ENCODE results near the gene ZNF614. TPM values are rescaled to one million over a fixed set of nuclear protein-coding genes. Genes with fewer than 3 reads are reported as not detected.
"Not testable (repeated sequence)": the region's sequence is repeated elsewhere in the genome, so short reads cannot be mapped to it uniquely, and the experiment has no call there.

Gene ZNF614
- total RNA-seq (8.6 TPM), polyA plus RNA-seq (5.7 TPM)
- long read RNA-seq, donor 1: 0 reads
- long read RNA-seq, donor 2, full-length matches to known transcripts: 3 of 3 reads
- long read RNA-seq, donor 2, partial matches to known transcripts: 0 of 3 reads
- long read RNA-seq, donor 2, other reads (novel, unspliced or antisense): 0 of 3 reads
- long read RNA-seq, donor 3, full-length matches to known transcripts: 5 of 5 reads
- long read RNA-seq, donor 3, partial matches to known transcripts: 0 of 5 reads
- long read RNA-seq, donor 3, other reads (novel, unspliced or antisense): 0 of 5 reads
- long read RNA-seq, donor 4, full-length matches to known transcripts: 3 of 3 reads
- long read RNA-seq, donor 4, partial matches to known transcripts: 0 of 3 reads
- long read RNA-seq, donor 4, other reads (novel, unspliced or antisense): 0 of 3 reads
- long read RNA-seq, donor 5, full-length matches to known transcripts: 5 of 5 reads
- long read RNA-seq, donor 5, partial matches to known transcripts: 0 of 5 reads
- long read RNA-seq, donor 5, other reads (novel, unspliced or antisense): 0 of 5 reads
- long read RNA-seq, donor 6, full-length matches to known transcripts: 4 of 4 reads
- long read RNA-seq, donor 6, partial matches to known transcripts: 0 of 4 reads
- long read RNA-seq, donor 6, other reads (novel, unspliced or antisense): 0 of 4 reads
- long read RNA-seq, donor 7: 0 reads
- long read RNA-seq, donor 8: 0 reads
- long read RNA-seq, donor 9, partial matches to known transcripts: 0 of 1 reads
- long read RNA-seq, donor 9, other reads (novel, unspliced or antisense): 0 of 1 reads
- long read RNA-seq, donor 10, full-length matches to known transcripts: 3 of 3 reads
- long read RNA-seq, donor 10, partial matches to known transcripts: 0 of 3 reads
- long read RNA-seq, donor 10, other reads (novel, unspliced or antisense): 0 of 3 reads

DNA sequence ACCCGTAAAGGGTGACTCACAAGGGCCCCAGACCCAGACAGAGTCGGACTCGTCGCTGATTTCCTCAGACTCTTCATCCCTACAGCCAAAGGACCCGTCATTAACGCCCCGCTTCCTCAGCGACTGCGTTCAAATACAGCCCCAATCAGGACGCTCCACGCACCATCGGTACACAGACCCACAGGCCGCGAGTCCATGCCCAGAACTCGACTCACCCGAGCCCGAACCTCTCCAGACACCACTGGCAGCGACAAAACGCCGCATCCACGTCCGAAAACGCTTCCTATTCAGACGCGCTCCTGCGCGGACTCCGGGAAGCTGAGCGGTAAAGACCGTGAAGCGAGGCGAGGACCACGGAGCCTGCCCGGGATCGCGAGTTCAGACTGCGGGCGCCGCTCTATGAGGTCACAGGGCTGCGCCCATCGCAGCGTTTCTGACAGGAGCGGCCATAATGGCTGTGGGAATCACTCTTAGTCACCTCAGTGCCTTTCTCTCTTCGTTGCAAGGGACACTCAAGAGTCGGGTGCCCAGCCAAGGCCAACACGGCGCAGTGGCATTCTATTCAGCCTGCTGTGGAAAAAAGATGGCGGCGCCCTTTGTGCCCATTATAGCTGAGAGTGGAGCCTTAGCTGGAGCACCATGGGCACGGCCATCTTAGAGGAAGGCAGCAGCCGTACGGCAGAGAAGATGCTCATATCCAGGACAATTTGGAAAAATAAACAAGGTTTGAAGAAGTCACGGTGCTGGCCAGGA is at the start of gene ZNF614:
Gene ZNF614, minus strand, starts transcription at position 353 of the 753 bp plus-strand sequence. CDS start 2,634 bp downstream, outside the sequence.
- DNase-seq (ENCODE audit: low read depth in 6 of 9, low spot score in 9 of 9): peak; percentile 71 to 92 (median 80)
- H3K4me1 ChIP-seq (ENCODE audit: control insufficient read depth in 2 of 2, insufficient read depth in 2 of 2, low read length in 2 of 2): peaks cover 0 to 5% of the 10 kb centered on the region in 2 donors
- peak within 1 kb of the TSS; percentile 91 to 95 for H3K27ac ChIP-seq (ENCODE audit: low read depth in 1 of 2, low read length in 1 of 2)
- under 1% methylated on average over 53 of the region's 53 CpGs for WGBS
- peaks cover 13 to 28% of the 10 kb centered on the region in 2 donors for H3K36me3 ChIP-seq (ENCODE audit: control insufficient read depth in 2 of 2, insufficient read depth in 2 of 2, low read length in 1 of 2)
- peak within 1 kb of the TSS; percentile 95 for H3K4me3 ChIP-seq (ENCODE audit: low read length in 2 of 2)
- H3K27me3 ChIP-seq (ENCODE audit: control insufficient read depth in 2 of 2, insufficient read depth in 1 of 2, low read length in 1 of 2): no peaks in the 10 kb centered on the region
- H3K9me3 ChIP-seq (ENCODE audit: control insufficient read depth in 2 of 2, insufficient read depth in 1 of 2, low read length in 1 of 2): peaks cover 10 to 19% of the 10 kb centered on the region in 2 donors

DNA sequence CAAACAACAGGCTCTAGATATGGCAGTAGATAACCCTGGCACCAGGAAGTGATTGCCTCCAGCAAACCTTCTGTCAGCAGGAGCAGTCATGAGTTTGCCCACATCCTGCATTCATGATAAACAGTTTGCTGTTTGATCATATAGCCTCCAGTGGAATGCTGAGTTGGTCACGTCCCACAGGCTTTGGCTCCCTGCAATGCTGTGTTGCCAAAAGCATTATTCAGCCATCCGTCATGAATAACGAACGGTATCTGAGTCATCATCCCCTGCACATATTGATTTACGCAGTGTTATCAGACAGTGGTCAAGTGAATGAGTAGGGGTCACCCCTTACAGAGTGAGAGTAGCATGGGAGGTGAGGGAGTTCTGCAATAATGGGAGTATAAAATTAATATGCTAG is 42.3 kb upstream of the ZNF614 start:
- H3K27ac ChIP-seq (ENCODE audit: low read depth in 1 of 2, low read length in 1 of 2): no peak overlapping the region
- H3K27me3 ChIP-seq (ENCODE audit: control insufficient read depth in 2 of 2, insufficient read depth in 1 of 2, low read length in 1 of 2): no peaks in the 10 kb centered on the region
- peaks cover 20 to 36% of the 10 kb centered on the region in 2 donors for H3K36me3 ChIP-seq (ENCODE audit: control insufficient read depth in 2 of 2, insufficient read depth in 2 of 2, low read length in 1 of 2)
- no peak overlapping the region for H3K4me3 ChIP-seq (ENCODE audit: low read length in 2 of 2)
- H3K9me3 ChIP-seq (ENCODE audit: control insufficient read depth in 2 of 2, insufficient read depth in 1 of 2, low read length in 1 of 2): peaks cover 19% of the 10 kb centered on the region in 2 donors
- H3K4me1 ChIP-seq (ENCODE audit: control insufficient read depth in 2 of 2, insufficient read depth in 2 of 2, low read length in 2 of 2): no peaks in the 10 kb centered on the region
- 97% methylated on average over 5 of the region's 5 CpGs for WGBS
- no peak for DNase-seq (ENCODE audit: low read depth in 6 of 9, low spot score in 9 of 9)

DNA sequence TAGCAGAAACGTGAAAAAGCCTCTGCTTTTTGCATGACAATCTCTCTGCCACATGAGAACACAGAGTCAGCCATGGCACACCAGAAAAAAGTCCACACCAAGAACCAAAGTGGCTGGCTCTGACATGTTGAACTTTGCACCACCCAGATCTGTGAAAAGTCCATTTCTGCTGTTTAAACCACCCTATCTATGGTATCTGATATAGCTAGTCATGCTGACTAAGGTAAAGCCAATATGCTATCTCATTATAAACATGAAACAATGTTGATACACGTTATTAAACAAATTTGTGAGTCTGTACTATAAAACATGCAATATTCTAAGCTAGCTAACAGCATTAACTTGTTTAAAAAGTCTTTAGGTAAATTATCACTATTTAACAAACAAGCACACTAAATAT is 41.5 kb upstream of the ZNF614 start:
- WGBS: 97% methylated on average over 2 of the region's 2 CpGs
- peaks cover 18 to 24% of the 10 kb centered on the region in 2 donors for H3K9me3 ChIP-seq (ENCODE audit: control insufficient read depth in 2 of 2, insufficient read depth in 1 of 2, low read length in 1 of 2)

DNA sequence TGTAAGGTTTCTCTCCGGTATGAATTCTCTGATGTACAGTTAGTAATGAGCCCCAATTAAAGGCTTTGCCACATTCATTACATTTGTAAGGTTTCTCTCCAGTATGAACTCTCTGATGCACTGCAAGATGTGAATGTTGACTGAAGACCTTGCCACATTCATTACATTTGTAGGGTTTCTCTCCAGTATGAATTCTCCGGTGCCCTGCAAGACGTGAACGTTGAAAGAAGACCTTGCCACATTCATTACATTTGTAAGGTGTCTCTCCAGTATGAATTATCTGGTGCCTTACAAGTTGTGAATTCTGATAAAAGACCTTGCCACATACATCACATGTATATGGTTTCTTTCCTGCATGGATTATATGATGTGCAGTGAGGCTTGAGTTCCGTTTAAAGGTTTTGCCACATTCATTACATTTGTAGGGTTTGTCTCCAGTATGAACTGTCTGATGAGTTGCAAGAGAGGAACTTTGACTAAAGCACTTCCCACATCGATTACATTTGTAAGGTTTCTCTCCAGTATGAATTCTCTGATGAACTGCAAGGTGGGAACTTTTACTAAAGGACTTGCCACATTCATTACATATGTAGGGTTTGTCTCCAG is 38.2 kb upstream of the ZNF614 start:
- Histone ChIP-seq H3K27ac (ENCODE audit: low read depth in 1 of 2, low read length in 1 of 2) (no peak overlapping the region), H3K4me3 (ENCODE audit: low read length in 2 of 2) (no peak overlapping the region), H3K36me3 (ENCODE audit: control insufficient read depth in 2 of 2, insufficient read depth in 2 of 2, low read length in 1 of 2) (peaks cover 14 to 33% of the 10 kb centered on the region in 2 donors), H3K4me1 (ENCODE audit: control insufficient read depth in 2 of 2, insufficient read depth in 2 of 2, low read length in 2 of 2) (no peaks in the 10 kb centered on the region), H3K9me3 (ENCODE audit: control insufficient read depth in 2 of 2, insufficient read depth in 1 of 2, low read length in 1 of 2) (peaks cover 20 to 38% of the 10 kb centered on the region in 2 donors), H3K27me3 (ENCODE audit: control insufficient read depth in 2 of 2, insufficient read depth in 1 of 2, low read length in 1 of 2) (no peaks in the 10 kb centered on the region)
- DNase-seq (ENCODE audit: low read depth in 6 of 9, low spot score in 9 of 9): no peak
- 98% methylated on average over 6 of the region's 6 CpGs for WGBS

More for the DNA sequence above, 41.5 kb upstream of the ZNF614 start:
- Histone ChIP-seq H3K4me3 (ENCODE audit: low read length in 2 of 2) (no peak overlapping the region), H3K27me3 (ENCODE audit: control insufficient read depth in 2 of 2, insufficient read depth in 1 of 2, low read length in 1 of 2) (no peaks in the 10 kb centered on the region), H3K4me1 (ENCODE audit: control insufficient read depth in 2 of 2, insufficient read depth in 2 of 2, low read length in 2 of 2) (no peaks in the 10 kb centered on the region), H3K27ac (ENCODE audit: low read depth in 1 of 2, low read length in 1 of 2) (no peak overlapping the region), H3K36me3 (ENCODE audit: control insufficient read depth in 2 of 2, insufficient read depth in 2 of 2, low read length in 1 of 2) (peaks cover 15 to 33% of the 10 kb centered on the region in 2 donors)
- no peak for DNase-seq (ENCODE audit: low read depth in 6 of 9, low spot score in 9 of 9)

DNA sequence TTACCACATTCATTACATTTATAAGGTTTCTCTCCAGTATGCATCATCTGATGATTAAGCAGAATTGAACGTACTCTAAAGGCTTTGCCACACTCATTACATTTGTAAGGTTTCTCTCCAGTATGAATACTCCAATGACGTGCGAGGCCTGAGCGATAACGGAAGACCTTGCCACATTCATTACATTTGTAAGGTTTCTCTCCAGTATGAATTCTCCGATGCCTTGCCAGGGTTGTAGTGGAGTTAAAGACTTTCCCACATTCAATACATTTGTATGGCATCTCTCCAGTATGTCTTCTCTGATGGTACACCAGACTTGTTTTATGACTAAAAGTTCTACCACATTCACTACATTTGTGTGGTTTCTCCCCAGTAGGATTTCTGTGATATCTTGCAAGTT is 37.2 kb upstream of the ZNF614 start:
- WGBS: 99% methylated on average over 6 of the region's 6 CpGs
- Histone ChIP-seq H3K4me3 (ENCODE audit: low read length in 2 of 2) (no peak overlapping the region), H3K4me1 (ENCODE audit: control insufficient read depth in 2 of 2, insufficient read depth in 2 of 2, low read length in 2 of 2) (no peaks in the 10 kb centered on the region), H3K27me3 (ENCODE audit: control insufficient read depth in 2 of 2, insufficient read depth in 1 of 2, low read length in 1 of 2) (no peaks in the 10 kb centered on the region), H3K9me3 (ENCODE audit: control insufficient read depth in 2 of 2, insufficient read depth in 1 of 2, low read length in 1 of 2) (peaks cover 16 to 41% of the 10 kb centered on the region in 2 donors), H3K36me3 (ENCODE audit: control insufficient read depth in 2 of 2, insufficient read depth in 2 of 2, low read length in 1 of 2) (peaks cover 14 to 28% of the 10 kb centered on the region in 2 donors), H3K27ac (ENCODE audit: low read depth in 1 of 2, low read length in 1 of 2) (no peak overlapping the region)
- DNase-seq (ENCODE audit: low read depth in 6 of 9, low spot score in 9 of 9): no peak

DNA sequence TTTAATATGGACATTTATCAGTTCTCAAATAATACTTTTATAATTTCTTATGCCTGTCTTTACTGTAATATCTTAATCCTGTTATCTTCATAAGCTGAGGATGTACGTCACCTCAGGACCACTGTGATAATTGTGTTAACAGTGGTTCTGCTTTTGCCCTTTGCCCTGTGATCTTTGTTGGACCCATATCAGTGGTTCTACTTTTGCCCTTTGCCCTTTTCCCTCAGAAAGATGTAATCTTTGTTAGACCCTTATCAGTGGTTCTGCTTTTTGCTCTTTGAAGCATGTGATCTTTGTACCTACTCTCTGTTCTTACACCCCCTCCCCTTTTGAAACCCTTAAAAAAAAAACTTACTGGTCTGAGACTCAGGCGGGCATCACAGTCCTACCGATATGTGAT is 28.3 kb upstream of the ZNF614 start:
- not testable (repeated sequence) for H3K27me3 ChIP-seq (ENCODE audit: control insufficient read depth in 2 of 2, insufficient read depth in 1 of 2, low read length in 1 of 2); H3K4me3 ChIP-seq (ENCODE audit: low read length in 2 of 2); H3K27ac ChIP-seq (ENCODE audit: low read depth in 1 of 2, low read length in 1 of 2); H3K36me3 ChIP-seq (ENCODE audit: control insufficient read depth in 2 of 2, insufficient read depth in 2 of 2, low read length in 1 of 2); DNase-seq (ENCODE audit: low read depth in 6 of 9, low spot score in 9 of 9); H3K4me1 ChIP-seq (ENCODE audit: control insufficient read depth in 2 of 2, insufficient read depth in 2 of 2, low read length in 2 of 2)
- 98% methylated on average over 3 of the region's 3 CpGs for WGBS
- H3K9me3 ChIP-seq (ENCODE audit: control insufficient read depth in 2 of 2, insufficient read depth in 1 of 2, low read length in 1 of 2): peaks cover 0 to 22% of the 10 kb centered on the region in 2 donors

DNA sequence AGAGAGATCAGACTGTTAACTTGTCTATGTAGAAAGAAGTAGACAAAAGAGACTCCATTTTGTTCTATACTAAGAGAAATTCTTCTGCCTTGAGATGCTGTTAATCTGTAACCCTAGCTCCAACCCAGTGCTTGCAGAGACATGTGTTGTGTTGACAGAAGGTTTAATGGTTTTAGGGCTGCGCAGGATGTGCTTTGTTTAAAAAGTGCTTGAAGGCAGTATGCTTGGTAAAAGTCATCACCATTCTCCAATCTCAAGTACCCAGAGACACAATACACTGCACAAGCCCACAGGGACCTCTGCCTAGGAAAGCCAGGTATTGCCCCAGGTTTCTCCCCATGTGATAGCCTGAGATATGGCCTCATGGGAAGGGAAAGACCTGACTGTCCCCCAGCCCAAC is 23.6 kb upstream of the ZNF614 start:
- not testable (repeated sequence) for H3K36me3 ChIP-seq (ENCODE audit: control insufficient read depth in 2 of 2, insufficient read depth in 2 of 2, low read length in 1 of 2); DNase-seq (ENCODE audit: low read depth in 6 of 9, low spot score in 9 of 9); H3K27me3 ChIP-seq (ENCODE audit: control insufficient read depth in 2 of 2, insufficient read depth in 1 of 2, low read length in 1 of 2); H3K27ac ChIP-seq (ENCODE audit: low read depth in 1 of 2, low read length in 1 of 2); H3K4me3 ChIP-seq (ENCODE audit: low read length in 2 of 2); H3K4me1 ChIP-seq (ENCODE audit: control insufficient read depth in 2 of 2, insufficient read depth in 2 of 2, low read length in 2 of 2)
- peaks cover 0 to 10% of the 10 kb centered on the region in 2 donors for H3K9me3 ChIP-seq (ENCODE audit: control insufficient read depth in 2 of 2, insufficient read depth in 1 of 2, low read length in 1 of 2)
- 48% methylated on average over 1 of the region's 1 CpG for WGBS

Data from thymus (tissue), 14 donors.